HG03439 (cell line): ENCODE results near the gene ALB.
"Not testable (repeated sequence)": the region's sequence is repeated elsewhere in the genome, so short reads cannot be mapped to it uniquely, and the experiment has no call there.

Source experiments
- ATAC-seq: cut with Tn5 transposase; IDR thresholded peaks from one replicate; pipeline ENCODE4 v1.9.1; 2021; ENCODE audit warnings: mild to moderate bottlenecking, moderate library complexity; ENCODE audit not compliant: unreplicated experiment

Gene ALB

DNA sequence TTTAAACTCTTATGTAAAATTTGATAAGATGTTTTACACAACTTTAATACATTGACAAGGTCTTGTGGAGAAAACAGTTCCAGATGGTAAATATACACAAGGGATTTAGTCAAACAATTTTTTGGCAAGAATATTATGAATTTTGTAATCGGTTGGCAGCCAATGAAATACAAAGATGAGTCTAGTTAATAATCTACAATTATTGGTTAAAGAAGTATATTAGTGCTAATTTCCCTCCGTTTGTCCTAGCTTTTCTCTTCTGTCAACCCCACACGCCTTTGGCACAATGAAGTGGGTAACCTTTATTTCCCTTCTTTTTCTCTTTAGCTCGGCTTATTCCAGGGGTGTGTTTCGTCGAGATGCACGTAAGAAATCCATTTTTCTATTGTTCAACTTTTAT is at the start of gene ALB:
Gene ALB (plus strand): TSS at position 246 of the 400 bp plus-strand sequence. CDS start 41 bp downstream, at position 287.
- no peak for ATAC-seq

- ATAC-seq = not testable (repeated sequence)
Observed at GRCh38 chr4:73357174-73357573, 46.9 kb upstream of the ALB start.

- ATAC-seq = not testable (repeated sequence)
Observed at GRCh38 chr4:73369506-73370199, 34.4 kb upstream of the ALB start.

- no peak for ATAC-seq
Observed at GRCh38 chr4:73375328-73375741, 28.8 kb upstream of the ALB start.

DNA sequence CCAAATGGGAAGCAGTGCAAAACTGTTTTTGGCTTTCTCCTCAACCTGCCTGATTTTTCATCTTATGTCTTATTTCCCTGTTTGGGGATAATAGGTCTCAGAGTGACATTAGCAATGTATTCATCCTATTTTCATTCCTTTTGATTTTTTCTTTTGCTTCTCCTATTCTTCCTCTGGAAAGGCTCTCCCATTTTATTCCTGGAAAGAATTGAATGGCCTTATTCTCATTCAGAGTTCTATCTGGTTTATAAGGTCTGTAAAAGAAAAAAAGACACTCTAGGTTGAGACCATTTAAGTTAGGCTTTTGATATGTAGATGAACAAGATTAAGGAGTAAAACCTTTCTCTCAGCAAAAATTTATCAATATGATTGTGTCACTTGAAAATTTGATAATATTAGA is 27.8 kb upstream of the ALB start:
- no peak for ATAC-seq

DNA sequence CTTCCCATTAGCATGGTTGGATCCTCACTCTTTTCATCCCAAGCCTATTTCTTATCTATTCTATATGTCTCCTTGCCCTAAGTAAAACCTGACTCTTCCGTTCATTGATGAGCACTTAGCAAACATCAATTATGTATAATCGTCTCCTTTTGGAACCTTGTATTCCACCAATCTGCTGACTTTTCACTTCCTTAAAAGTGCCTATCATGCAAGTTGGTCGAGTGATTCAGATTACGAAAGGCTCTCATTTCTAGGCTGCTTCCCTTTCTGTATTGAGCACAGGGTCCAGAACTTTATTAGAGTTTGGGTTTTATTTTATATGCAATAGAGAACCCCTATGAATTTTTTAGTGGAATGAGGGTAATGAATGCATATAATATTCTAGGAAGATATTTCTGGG is 27.1 kb upstream of the ALB start:
- ATAC-seq = no peak

GRCh38 chr4:73378887-73379286 is 25.2 kb upstream of the ALB start:
- no peak for ATAC-seq

DNA sequence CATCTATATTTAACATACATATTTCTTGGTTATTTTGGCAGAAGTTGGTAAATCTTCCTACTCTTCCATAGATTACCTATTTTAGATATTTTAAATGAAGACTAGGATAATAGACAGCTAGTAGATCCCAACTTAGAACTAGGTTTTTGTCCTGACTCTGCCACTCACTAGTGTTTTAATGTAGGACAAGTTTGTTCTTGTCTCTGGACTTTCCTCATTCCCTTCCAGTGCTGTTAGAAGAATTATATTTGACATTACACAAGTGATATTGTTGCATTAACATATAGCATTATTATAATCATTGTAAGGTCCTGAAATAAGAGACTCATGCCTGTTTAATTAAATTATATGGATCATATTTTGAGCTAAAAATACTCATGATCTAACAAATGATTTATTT is 24.1 kb upstream of the ALB start:
- no peak for ATAC-seq

DNA sequence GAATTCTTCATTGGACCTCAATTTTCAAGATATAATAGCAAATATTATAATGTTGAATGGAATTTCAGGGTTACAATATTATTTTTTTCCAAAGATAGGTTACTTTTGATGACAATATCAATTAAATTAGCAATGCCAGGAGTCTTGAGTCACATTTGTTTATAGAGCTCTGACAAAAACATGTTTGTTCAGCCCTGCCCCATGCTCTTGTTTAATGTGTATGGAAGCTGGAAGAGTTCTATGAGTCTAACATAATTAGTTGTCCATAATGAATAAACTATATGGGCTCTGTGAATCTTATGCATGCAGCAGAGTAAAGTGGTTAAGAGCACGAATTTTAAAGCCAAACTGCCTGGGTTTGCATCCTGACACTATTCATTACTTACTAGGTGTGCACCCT is 22.9 kb upstream of the ALB start:
- no peak for ATAC-seq

DNA sequence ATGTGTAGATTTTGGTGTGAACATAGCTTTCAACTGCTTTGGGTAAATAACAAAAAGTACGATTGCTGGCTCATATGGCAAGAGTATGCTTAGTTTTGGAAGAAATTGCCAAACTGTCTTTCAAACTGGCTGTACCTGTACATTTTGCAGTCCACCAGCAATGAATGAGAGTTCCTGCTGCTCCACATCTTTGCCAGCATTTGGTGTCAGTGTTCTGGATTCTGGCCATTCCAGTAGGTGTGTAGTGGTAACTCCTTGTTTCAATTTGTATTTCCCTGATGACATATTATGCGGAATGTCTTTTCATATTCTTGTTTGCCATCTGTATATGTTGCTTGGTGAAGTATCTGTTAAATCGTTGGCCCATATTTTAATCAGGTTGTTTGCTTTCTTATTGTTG is 20.6 kb upstream of the ALB start:
- no peak for ATAC-seq

DNA sequence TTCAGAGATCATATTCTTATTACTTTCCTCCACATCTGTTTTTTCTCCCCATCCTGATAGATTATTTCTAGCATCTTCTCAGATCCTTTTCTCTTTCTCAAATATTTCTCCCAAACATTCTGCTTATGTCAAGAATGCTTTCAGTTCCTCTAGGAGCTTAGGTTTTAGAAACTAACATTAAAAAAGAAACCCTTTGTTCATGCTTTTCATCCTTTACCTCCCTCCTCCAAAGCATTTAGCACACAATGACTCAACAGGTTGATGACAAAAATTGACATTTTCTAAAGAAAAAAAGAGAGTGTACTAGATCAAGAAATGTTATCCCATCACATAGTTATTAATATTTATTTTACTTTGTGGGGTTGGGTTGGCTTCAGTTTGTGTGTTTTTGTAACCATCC is 16.5 kb upstream of the ALB start:
- ATAC-seq = no peak

- no peak for ATAC-seq
Observed at GRCh38 chr4:73388887-73389286, 15.2 kb upstream of the ALB start.

GRCh38 chr4:73389663-73390062 is 14.4 kb upstream of the ALB start:
- ATAC-seq = not testable (repeated sequence)

GRCh38 chr4:73391774-73392173 is 12.3 kb upstream of the ALB start:
- no peak for ATAC-seq

DNA sequence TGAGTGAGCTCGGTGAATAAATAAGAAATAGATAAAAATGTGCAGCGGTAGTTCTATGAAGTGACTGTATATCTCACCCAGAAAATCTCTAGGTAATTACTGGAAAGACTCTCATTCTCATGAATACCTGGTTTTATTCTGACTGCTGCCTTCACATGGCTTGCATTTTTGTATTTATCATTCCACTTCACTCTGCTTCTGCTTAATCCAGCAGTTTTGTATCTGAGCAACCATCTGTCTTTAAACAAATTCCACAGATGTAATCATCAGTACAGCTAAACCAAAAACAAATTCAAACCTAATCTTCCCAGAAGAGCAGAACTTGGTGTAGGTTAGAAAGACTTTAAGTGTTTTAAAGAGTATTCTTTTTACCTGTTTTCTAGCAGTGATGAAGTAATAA is 11.2 kb upstream of the ALB start:
- no peak for ATAC-seq

DNA sequence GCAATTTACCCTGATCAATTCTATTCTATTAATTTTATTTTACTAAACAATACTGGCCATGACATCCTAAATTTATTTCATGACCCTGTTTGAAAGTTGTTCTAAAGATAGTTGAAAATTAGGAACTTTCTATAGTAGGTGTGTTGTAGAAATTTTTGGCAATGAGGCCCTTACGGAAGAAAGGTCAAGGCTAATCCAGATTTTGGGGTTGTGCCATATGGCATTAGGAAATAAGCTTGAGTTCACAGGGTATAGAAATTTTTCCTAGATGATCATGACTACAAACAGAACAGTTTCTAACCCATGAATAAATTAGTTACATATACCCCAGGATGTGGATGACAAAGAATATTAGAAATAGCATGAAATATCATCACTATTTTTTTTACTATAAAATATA is 7.8 kb upstream of the ALB start:
- ATAC-seq = no peak

- ATAC-seq = no peak
Observed at GRCh38 chr4:73396993-73397972, 6.8 kb upstream of the ALB start.

DNA sequence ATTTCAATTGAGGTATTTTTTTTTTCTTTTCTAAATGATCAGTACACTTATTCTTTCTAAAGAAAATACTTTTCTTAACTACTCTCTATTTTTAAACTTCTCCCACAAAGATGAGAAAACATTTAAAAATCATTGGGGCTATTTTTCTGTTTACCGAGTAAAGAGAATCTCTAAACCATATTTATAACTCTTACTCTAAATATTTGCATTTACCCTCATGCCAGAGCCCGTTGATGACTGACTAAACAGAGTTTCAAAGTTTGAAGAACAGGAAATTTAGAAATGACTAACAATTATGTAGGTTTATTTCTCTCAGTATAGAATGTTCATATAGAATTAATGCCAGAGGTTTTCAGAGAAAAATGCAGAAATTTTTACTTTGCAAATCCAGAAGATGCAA is 2.7 kb upstream of the ALB start:
- no peak for ATAC-seq

- ATAC-seq = no peak
Observed at GRCh38 chr4:73404457-73404856, 370 bp downstream of the ALB start.

GRCh38 chr4:73405138-73405537 is 1.1 kb downstream of the ALB start:
- ATAC-seq = no peak

DNA sequence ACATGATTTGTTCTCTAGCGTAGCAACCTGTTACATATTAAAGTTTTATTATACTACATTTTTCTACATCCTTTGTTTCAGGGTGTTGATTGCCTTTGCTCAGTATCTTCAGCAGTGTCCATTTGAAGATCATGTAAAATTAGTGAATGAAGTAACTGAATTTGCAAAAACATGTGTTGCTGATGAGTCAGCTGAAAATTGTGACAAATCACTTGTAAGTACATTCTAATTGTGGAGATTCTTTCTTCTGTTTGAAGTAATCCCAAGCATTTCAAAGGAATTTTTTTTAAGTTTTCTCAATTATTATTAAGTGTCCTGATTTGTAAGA is 2.4 kb downstream of the ALB start:
- no peak for ATAC-seq

GRCh38 chr4:73407227-73407673 is 3.2 kb downstream of the ALB start:
- ATAC-seq = no peak
